ENCODE results near the gene CDK5RAP1.

The CDK5RAP1 gene

DNA sequence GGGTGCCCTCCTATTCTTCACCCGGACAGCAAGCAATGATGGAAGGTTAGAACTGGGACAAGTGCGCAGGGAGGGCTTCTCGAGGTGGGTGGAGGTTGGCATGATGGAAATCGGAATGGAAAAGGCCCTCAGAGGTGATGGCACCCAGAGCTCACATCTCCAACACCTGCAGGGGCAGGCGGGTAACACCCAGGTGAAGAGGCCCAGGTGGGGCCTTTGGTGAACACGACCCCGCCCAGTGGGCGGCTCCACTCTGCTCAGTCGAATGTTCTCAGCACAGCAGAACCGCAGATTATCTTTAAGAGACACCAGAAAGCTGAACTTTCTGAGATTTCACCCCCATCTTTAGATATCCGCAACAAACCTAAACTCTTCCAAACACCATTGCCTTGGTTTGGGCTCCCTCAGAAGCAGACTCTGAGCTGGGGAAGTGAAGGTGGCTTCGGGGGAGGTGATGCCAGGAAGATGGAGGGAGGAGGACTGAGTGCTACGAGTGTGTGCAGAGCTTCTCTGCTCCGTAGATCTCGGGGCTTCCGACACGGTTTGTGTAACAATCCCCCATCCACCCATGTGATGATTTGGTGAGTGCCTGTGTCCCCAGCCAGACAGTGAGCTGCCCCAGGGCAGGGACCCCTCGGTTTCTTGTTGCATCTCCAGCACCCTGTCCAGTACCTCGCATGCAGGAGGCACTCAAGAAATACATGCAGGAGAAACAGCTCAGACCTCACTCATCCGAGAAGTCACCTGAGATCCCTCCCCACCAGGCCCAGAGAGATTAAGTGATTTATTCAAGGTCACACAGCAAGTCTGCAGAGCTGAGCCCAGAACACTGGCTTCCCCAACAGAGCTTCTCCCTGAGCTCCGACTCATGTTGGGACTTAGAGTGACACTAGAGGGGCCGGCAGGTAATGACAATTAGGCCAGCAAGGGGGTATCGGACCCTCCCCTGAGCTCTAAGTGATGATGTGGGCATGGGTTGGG, 72.9 kb downstream of the CDK5RAP1 start:
- no peak for DNase-seq

DNA sequence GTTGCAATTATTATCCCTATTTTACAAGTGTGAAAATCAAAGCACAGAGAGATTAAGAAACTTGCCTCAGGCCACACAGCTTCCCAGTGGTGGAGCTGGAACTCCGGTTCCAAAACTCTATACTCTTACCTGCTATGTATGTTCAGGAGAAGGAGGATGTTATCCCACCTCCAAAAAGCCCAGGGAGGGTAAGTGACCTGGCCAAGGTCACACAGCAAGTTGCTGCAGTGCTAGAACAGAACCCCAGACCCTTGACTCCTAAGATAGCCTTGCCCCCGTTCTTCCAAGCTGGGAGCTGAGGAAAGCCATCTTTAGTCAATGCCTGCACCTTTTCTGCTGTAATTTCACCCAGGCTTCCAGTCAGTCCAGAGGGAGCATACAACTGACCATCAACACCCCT, 76.0 kb downstream of the CDK5RAP1 start:
- DNase-seq, result no peak

DNA sequence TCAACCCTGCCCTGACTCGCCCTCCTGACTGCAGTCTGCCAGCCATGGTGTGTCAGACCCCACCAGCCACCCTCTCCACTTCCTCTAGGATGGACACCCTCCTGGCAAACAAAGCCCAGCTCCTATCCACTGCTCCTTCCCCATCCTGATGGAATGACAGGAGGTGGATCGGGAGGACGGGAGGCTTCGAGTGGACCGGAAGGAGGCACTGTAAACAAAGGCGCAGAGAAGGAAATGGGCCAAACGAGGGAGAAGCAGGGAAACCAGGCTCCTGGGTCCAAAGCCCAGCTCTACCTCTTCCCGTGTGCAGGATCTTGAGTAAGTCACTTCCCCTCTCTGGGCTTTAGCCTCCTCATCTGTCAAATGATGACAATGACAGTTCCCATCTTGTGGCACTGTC, 78.1 kb downstream of the CDK5RAP1 start:
- DNase-seq, result no peak

DNA sequence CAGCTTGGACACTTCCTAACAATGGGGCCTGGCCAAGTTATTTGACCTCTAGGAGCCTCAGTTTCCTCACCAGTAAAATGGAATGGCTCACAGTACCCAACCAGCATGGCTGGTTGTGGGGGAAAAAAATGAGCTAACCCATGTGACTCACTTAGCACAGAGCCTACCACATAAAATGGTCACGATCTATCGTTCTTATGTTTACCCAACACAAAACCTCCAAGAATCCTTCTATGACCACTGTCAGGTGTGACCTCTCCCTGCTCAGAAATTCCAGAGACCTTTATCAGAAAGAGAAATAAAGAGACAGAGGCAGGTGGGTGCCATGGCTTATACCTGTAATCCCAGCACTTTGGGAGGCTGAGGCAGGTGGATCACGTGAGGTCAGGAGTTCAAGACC, 78.9 kb downstream of the CDK5RAP1 start:
- no peak for DNase-seq

DNA sequence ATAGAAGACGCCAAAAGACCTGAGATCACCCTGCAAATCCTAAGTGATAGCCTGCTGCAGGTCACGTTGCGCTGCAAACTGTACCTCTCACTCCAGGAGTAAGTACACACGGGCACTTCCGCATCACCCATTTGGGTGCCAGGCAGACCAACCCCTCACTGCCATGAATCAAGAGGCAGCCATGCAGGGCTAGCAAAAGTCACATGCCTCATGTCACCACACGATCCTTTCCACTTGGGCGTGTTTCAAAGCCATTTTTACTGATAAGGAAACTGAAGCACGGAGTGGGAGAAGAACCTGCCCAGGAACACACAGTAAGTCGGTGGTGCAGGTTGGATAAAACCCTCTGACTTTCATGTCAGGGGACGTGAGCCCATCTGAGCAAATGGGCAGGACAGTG, 81.3 kb downstream of the CDK5RAP1 start:
- no peak for DNase-seq

DNA sequence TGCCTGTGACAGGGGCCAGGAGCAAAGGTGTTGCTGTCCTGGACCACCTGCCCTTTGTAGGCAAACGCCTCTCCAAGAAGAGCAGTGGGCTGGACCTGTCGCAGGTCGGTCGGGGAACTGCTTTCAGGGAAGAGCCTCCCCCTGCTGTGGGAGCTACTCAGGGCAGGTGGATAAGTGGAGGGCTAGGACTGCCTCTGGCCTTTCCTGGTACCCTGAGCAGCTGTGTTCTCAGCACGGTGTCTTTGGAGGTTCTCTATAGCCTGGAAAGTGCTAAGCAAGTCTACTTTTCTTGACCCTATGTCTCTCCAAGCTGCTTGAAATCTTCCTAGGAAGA, 83.3 kb downstream of the CDK5RAP1 start:
- no peak for DNase-seq

DNA sequence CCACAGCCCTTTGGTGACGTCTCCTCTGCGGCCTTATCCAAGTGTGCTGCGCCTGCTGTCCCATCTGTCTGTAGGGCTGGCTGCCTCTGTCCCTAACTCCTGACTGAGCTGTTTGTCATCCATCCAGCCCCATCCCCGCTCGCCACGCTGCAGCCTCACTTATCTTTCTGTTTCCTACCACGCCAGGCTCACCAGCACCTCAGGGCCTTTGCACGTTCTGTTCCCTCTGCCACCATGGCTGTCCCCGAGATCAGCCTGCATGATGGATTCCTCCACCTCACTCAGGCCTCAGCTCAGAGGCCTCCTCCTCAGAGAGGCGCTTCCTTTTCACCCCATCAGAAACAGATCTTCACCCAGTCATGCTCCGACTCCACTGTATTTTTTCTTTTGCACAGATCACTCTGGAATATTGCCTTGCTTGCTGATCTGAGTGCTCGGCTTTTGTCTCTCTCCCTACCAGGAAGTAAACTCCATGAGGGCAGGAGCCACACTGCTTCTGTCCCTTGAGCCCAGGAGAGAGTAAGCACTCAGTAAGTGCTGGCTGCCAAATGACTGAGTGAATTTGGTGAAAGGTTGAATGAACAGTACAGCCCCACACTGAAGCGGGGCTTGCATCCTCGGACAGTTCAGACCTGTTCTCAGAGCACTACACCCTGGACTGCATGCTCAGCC, 83.8 kb downstream of the CDK5RAP1 start:
- no peak for DNase-seq

DNA sequence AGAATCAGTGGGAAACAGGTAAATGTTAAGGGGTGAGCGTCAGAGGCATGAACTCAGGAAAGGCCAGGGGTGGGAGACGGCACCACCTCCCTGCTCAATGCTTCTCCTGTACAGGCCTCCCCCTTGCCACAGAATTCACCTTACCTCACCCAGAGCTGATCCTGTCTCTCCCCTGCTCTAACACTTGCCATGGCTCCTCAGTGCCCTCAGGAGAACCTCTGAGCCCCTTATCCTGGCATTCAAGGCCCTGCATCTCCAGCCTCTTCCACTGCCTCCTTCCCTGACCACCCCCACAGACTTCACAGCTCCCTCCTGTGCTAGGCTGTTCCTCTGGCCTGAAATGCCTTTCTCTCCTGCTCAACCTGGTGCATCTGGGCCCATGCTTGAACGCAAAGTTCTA, 84.4 kb downstream of the CDK5RAP1 start:
- DNase-seq, result no peak

DNA sequence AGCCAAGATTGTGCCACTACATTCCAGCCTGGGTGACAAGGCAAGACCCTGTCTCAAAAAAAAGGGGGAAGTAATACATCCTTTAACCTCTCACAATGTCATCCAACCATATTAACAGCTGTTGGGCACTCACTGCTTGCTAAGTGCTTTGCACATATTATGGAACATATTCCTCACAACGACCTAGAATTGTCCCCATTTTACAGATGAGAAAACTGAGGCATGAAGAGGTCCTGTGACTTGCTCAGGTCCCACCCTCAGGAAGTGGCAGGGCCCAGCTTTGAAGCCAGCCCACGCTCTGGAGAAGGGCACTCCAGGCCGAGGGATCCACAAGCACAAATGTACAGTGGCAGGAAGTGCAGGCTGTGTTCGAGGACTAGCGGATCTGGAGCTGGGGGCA, 85.0 kb downstream of the CDK5RAP1 start:
- DNase-seq, result no peak

DNA sequence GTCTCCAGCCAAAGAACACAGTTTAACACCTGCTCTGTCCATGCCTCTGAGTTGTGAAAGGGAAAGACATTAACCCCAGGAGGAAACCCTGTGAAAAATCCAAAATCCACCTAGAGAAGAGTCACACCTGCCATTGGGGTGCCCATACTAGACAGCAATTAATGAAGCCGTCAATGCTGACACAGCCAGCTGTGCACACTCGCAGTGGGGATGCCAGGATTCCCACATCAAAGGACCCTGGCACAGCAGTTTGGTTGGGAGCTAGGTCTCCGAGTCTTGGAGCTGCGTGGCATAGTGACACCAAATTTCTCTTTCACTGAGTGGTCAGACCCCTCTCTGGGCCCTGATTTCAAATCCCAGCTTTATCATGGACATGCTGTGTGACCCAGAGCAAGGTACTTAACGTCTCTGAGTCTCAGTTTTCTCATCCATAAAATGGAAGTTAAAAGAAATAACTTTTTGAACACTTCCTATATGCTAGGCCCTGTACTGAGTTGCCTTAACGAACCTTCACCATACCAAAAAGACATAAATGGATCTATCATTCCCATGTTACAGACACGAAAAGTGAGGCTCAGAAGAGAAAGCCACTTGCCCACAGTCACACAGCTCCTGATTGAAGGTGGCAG, 87.5 kb downstream of the CDK5RAP1 start:
- no peak for DNase-seq

DNA sequence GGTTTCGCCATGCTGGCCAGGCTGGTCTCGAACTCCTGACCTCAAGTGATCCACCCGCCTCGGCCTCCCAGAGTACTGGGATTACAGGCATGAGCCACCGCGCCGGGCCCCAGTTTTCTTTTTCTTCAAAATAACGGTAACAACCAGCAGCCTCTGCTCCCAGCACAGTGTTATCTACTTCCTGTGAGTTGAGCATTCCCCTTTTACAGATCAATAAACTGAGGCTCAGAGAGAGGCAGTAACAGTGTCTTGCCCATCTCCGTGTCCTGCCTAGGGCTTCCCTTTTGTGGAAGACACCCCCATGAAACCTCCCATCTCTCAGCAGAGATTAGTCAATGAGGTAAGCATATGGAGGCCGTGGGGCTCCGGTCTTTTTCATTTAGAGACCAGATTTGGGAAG, 88.7 kb downstream of the CDK5RAP1 start:
- DNase-seq, result no peak

DNA sequence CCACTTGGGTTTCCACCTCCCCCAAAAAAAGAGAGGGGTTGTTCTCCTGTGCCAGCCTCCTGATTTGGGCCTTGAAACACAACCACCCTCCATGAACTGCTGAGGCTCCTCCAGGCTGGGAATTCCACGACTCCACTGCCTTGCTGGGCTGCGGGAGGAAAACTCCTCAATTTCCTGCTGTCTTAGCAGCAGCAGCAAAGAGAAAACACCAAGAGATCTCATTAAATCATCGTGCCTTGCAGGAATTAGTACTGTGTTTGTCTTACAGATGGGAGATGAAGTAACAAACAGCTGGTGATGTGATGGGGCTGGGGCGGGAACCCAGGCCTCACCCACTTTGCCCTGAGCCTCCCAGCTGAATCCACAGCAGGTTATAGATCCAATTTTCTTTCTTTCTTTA, 89.3 kb downstream of the CDK5RAP1 start:
- DNase-seq, result no peak

DNA sequence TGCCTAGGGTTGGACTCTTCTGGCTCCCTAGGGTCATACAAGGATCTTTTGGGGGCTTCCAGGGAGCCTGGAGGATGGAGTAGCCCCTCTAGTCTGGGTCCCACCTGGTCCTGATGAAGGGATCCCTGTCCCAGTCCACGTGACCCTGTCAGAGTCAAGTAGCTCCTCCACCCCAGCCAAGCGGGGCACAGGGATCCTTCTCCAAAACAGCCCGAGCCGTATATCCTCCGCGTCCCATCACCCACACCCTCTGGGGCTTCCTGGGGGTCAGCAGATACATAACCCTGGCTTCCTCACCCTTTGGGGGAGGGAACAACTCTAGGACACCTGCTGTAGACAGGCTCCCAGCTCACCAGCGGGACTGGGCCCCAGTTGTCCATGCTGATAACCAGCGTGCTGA, 90.3 kb downstream of the CDK5RAP1 start:
- no peak for DNase-seq

DNA sequence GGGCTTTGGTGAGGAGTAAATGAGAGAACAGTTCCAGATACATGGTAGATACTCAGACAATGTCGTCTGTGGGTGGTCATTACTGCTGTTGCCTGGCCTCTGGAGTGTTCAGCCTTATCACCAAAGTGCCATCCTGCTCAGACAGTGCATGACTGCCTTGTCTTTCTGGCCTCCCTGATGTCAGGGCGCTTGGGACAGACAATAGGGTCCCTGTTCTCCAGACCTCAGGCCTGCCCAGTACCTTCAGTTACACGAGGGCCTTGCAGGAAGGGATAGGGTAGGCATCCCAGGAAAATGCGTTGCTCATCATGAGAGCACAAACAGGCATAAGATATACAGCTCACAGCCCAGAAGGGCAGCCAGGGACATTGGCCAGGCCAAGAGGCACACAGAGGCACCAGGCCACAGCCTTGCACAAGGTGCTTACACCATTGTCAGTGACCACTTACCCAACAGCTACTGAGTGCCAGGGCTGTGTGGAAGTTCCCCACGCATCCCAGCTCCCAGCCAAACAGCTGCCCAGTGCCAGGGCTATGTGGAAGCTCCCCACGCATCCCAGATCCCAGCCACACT, 90.9 kb downstream of the CDK5RAP1 start:
- no peak for DNase-seq

DNA sequence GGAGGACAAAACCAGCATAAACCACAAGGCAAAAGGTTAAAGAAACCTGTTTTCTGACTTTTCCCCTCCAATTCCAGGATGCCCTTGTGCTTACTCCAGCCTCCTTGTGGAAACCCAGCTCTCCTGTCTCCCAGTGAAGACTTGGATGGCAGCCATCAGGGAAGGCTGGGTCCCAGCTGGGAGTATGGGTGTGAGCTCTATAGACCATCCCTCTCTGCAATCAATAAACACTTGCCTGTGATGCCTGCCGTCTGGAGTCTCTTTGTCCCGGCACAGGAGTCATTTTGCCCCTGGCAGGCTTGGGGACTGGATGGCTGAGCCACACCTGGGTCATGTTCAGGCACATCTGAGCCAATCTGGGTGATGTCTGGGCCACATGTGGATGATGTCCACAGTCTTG, 91.7 kb downstream of the CDK5RAP1 start:
- no peak for DNase-seq
